T-helper 2 cell treated with Interferon-gamma antibody and Interleukin-4, amounts not matched to agents 5 μg/mL and 100 μg/mL, for 36 hours (primary cell): ENCODE data around the gene KIF2A.

Experiments used
- DNase-seq: peaks from one replicate; pipeline ENCODE4 v3.0.0; 2021; ENCODE audit warnings: low spot score
- H3K27ac Mint-ChIP-seq: one replicate; pipeline ENCODE4 v1.8.0; 2021; ENCODE audit warnings: mild to moderate bottlenecking, mixed read lengths
- H3K27me3 Mint-ChIP-seq: one replicate; pipeline ENCODE4 v1.8.0; 2021; ENCODE audit warnings: low read depth, mixed read lengths
- H3K36me3 Mint-ChIP-seq: one replicate; pipeline ENCODE4 v1.8.0; 2021; ENCODE audit warnings: low read depth, mixed read lengths
- H3K4me1 Mint-ChIP-seq: one replicate; pipeline ENCODE4 v1.8.0; 2021; ENCODE audit warnings: low read depth, mixed read lengths
- H3K4me3 Mint-ChIP-seq: one replicate; pipeline ENCODE4 v1.8.0; 2022; ENCODE audit warnings: mild to moderate bottlenecking, moderate library complexity, mixed read lengths
- H3K9me3 Mint-ChIP-seq: one replicate; pipeline ENCODE4 v1.8.0; 2021; ENCODE audit warnings: mixed read lengths

Gene KIF2A

DNA sequence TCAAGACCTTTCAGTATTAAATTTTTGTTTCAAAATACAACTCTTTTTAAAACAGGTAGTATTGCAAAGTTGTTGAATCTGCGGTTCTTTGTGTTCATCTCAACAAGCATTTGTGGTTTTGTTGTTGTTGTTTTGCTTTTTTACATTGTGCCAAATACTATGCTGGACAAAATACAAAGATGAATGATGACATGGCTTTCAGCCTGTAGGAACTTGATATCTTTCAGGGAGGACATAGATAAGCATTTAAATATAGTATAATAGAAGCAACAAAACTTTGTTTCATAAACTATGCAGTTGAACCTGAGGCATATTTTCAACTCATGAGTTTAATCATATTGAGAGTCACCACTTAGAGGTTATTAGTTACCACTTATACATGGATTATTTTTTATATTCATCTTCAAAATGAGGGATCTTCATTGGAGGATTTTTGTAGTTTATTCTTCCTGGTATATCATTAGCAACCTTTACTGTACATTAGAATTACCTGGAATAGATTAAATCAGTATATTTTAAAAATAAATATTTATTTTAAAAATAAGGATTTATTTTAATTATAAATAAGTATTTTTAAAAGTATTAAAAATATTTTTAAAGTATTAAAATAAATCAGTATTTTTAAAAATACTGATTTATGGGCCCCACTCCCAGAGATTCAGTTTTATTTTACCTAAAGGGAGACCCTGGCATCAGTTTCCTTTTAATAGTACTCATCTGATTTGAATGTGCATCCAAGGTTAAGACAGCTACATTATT is 42.9 kb downstream of the KIF2A start:
- Mint-ChIP-seq H3K4me1 (peaks cover 30% of the 10 kb centered on the region), H3K27ac (peak overlapping the region; percentile 55), H3K9me3 (no peaks in the 10 kb centered on the region), H3K27me3 (no peaks in the 10 kb centered on the region), H3K4me3 (no peak overlapping the region), H3K36me3 (peaks cover 41% of the 10 kb centered on the region)
- DNase-seq, result no peak

GRCh38 chr5:62354028-62354874 is 48.2 kb downstream of the KIF2A start:
- peaks cover 45% of the 10 kb centered on the region for H3K36me3 Mint-ChIP-seq
- H3K27me3 Mint-ChIP-seq, result no peaks in the 10 kb centered on the region
- H3K27ac Mint-ChIP-seq, result peak overlapping the region; percentile 18
- H3K4me1 Mint-ChIP-seq, result peaks cover 26% of the 10 kb centered on the region
- DNase-seq, result no peak
- H3K9me3 Mint-ChIP-seq, result no peaks in the 10 kb centered on the region
- H3K4me3 Mint-ChIP-seq, result no peak overlapping the region

GRCh38 chr5:62362701-62363100 is 56.7 kb downstream of the KIF2A start:
- H3K27me3 Mint-ChIP-seq, result no peaks in the 10 kb centered on the region
- no peak for DNase-seq

DNA sequence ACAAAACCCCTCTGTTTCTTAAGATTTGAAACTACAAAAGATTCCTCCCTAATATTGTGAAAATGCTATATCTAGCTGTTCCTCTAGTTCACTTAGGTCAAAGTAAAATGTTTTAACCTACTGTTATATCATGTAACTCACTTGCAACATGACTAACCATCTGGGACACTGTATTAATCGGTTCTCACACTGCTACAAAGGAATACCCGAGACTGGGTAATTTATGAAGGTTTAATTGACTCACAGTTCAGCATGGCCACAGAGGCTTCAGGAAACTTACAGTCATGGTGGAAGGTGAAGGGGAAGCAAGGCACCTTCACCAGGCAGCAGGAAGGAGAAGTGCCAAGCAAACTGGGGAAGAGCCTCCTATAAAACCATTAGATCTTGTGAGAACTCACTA is 63.0 kb downstream of the KIF2A start:
- DNase-seq, result no peak
- peaks cover 56% of the 10 kb centered on the region for H3K36me3 Mint-ChIP-seq
- H3K27ac Mint-ChIP-seq, result peak overlapping the region; percentile 27
- peaks cover 5% of the 10 kb centered on the region for H3K4me1 Mint-ChIP-seq
- no peaks in the 10 kb centered on the region for H3K27me3 Mint-ChIP-seq
- no peak overlapping the region for H3K4me3 Mint-ChIP-seq
- no peaks in the 10 kb centered on the region for H3K9me3 Mint-ChIP-seq

More at GRCh38 chr5:62362701-62363100, 56.7 kb downstream of the KIF2A start:
- Mint-ChIP-seq H3K9me3 (no peaks in the 10 kb centered on the region), H3K4me1 (peaks cover 5% of the 10 kb centered on the region), H3K36me3 (peaks cover 42% of the 10 kb centered on the region), H3K4me3 (no peak overlapping the region), H3K27ac (no peak overlapping the region)

DNA sequence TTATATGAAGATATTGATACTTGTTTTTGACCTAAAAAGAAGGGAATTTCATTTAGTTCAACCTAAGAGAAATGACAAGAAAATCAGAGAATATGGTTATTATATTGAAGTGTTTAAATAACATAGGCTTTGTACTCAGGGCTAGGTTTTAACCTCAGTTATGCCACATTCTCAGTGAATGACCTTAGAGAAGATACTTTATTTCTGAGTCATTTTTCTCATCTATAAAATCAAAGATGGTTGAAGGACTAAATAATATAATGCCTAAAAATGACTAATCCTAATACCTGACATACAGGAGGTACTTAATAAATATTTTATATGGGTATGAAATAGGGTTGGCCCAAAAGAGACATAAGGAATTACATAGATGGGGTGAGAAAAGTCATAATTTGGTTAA is 65.4 kb downstream of the KIF2A start:
- Mint-ChIP-seq H3K36me3 (peaks cover 52% of the 10 kb centered on the region), H3K27me3 (no peaks in the 10 kb centered on the region), H3K4me3 (no peak overlapping the region), H3K9me3 (no peaks in the 10 kb centered on the region), H3K4me1 (peaks cover 5% of the 10 kb centered on the region), H3K27ac (no peak overlapping the region)
- DNase-seq, result no peak

DNA sequence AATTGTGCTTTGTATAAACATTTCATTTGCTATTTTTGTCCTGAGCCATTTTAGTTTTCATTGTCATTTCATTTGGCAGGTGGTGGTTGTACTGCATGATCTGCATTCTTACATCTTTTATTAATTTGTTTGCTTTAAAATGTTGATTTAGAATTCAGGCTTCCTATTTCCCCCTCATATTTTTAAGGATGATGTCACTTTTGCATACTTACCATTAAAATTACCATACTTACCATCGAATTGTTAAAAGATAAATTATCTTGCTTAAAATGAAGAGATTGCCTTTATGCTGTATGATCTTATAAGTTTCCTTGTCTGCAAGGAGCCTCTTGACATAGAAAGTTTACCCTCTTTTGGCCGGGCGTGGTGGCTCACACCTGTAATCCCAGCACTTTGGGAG is 66.6 kb downstream of the KIF2A start:
- no peak overlapping the region for H3K4me3 Mint-ChIP-seq
- peaks cover 2% of the 10 kb centered on the region for H3K4me1 Mint-ChIP-seq
- no peak for DNase-seq
- H3K27me3 Mint-ChIP-seq, result no peaks in the 10 kb centered on the region
- no peaks in the 10 kb centered on the region for H3K9me3 Mint-ChIP-seq
- H3K27ac Mint-ChIP-seq, result no peak overlapping the region
- H3K36me3 Mint-ChIP-seq, result peaks cover 48% of the 10 kb centered on the region

DNA sequence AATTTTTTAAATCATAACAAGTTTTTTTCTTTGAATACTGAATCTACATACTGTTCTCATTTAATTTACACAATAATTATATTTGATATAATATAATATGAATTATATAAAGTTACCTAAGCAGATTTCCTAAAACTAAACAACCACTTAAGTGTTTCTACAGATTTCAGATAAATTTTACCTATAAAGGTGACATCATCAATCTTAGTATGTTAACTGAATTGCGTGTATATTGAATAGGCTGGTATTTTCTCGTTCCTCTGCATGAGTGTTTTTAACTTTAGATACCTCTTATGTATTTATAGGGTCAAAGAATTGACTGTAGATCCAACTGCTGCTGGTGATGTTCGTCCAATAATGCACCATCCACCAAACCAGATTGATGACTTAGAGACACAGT is 67.4 kb downstream of the KIF2A start:
- no peaks in the 10 kb centered on the region for H3K9me3 Mint-ChIP-seq

DNA sequence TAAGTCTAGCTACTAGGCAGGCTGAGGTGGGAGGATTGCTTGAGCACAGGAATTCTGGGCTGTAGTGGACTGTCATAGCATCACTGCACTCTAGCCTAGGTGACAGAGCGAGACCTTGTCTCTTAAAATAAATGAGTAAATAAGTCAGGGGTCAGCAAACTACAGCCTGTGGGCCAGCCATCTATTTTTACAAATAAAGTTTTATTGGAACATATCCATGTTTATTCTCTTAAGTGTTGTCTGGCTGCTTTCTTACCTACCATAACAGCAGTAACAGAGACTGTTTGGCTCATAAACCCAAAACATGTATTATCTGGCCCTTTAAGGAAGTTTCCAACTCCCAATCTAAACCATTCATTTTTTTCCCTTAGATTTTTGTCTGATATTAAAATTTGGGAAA is 68.1 kb downstream of the KIF2A start:
- no peak for DNase-seq
- Mint-ChIP-seq H3K36me3 (peaks cover 57% of the 10 kb centered on the region), H3K4me3 (no peak overlapping the region), H3K9me3 (no peaks in the 10 kb centered on the region), H3K27me3 (no peaks in the 10 kb centered on the region), H3K4me1 (peaks cover 2% of the 10 kb centered on the region), H3K27ac (no peak overlapping the region)

More for the DNA sequence above, 67.4 kb downstream of the KIF2A start:
- Mint-ChIP-seq H3K4me3 (no peak overlapping the region), H3K27me3 (no peaks in the 10 kb centered on the region), H3K4me1 (peaks cover 2% of the 10 kb centered on the region), H3K36me3 (peaks cover 55% of the 10 kb centered on the region), H3K27ac (no peak overlapping the region)
- DNase-seq, result no peak

- Mint-ChIP-seq H3K4me3 (no peak overlapping the region), H3K9me3 (no peaks in the 10 kb centered on the region), H3K27me3 (no peaks in the 10 kb centered on the region), H3K36me3 (peaks cover 66% of the 10 kb centered on the region), H3K27ac (no peak overlapping the region), H3K4me1 (peaks cover 1% of the 10 kb centered on the region)
- no peak for DNase-seq
Measured at GRCh38 chr5:62375627-62376026, 69.6 kb downstream of the KIF2A start.

DNA sequence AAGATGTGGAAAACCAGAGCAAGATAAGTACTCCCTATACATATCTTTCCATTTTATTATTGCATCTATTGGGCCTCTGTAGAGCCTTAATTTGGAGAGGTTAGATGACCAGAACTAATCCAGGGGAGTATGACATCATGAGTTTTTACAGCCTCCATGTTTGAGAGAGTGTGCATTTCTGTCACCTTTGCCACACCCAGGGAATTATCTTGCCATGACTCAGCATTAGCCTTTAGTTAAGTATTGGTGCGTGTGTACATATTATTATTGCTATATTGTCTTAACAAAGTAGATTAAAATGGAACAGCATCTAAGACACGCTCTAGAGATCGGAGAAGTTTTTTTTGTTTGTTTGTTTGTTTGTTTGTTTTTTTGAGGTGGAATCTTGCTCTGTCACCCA is 70.1 kb downstream of the KIF2A start:
- Mint-ChIP-seq H3K27me3 (no peaks in the 10 kb centered on the region), H3K4me3 (no peak overlapping the region), H3K36me3 (peaks cover 68% of the 10 kb centered on the region), H3K4me1 (no peaks in the 10 kb centered on the region), H3K27ac (peak overlapping the region; percentile 2), H3K9me3 (no peaks in the 10 kb centered on the region)
- no peak for DNase-seq

DNA sequence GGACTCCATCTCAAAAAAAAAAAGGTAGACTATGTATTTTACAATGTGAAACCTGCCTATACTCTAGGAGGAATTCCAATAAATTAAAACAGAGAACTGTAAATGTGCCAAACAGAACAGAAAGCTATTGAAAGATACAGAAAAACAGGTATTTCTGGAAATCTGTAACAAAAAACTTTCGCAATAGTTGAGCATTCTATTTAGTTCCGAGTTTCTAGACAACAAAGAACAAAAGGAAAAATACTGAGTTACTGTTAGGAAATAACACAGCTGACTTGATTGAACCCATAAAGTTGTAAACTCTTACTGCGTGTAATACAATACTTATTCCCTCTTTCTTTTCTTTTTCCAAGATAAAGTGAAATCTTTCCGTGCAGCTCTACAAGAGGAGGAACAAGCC is 79.1 kb downstream of the KIF2A start:
- Mint-ChIP-seq H3K9me3 (no peaks in the 10 kb centered on the region), H3K27me3 (no peaks in the 10 kb centered on the region), H3K4me3 (no peak overlapping the region), H3K4me1 (peaks cover 2% of the 10 kb centered on the region), H3K36me3 (peaks cover 52% of the 10 kb centered on the region), H3K27ac (no peak overlapping the region)
- DNase-seq, result no peak

DNA sequence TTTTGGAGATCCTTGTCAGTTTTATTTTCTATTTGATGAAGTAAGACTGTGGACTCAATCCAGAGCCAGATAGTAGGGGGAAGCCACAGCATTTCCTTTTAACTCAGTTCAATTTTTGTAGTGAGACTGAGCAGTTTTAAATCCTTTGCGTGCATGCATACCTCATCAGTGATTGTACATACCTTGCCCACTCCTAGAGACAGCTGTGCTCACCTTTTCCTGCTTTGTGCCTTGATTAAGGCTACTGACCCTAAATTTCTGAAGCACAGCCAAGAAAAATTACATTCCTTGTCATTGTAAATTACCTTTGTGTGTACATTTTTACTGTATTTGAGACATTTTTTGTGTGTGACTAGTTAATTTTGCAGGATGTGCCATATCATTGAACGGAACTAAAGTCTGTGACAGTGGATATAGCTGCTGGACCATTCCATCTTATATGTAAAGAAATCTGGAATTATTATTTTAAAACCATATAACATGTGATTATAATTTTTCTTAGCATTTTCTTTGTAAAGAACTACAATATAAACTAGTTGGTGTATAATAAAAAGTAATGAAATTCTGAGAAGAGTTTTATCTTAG is 79.9 kb downstream of the KIF2A start:
- peaks cover 50% of the 10 kb centered on the region for H3K36me3 Mint-ChIP-seq
- peaks cover 6% of the 10 kb centered on the region for H3K4me1 Mint-ChIP-seq
- DNase-seq, result no peak
- H3K27ac Mint-ChIP-seq, result no peak overlapping the region
- no peaks in the 10 kb centered on the region for H3K27me3 Mint-ChIP-seq
- H3K9me3 Mint-ChIP-seq, result no peaks in the 10 kb centered on the region
- no peak overlapping the region for H3K4me3 Mint-ChIP-seq

GRCh38 chr5:62386824-62387223 is 80.8 kb downstream of the KIF2A start:
- Mint-ChIP-seq H3K27me3 (no peaks in the 10 kb centered on the region), H3K4me3 (no peak overlapping the region), H3K36me3 (peaks cover 50% of the 10 kb centered on the region), H3K9me3 (no peaks in the 10 kb centered on the region), H3K4me1 (peaks cover 10% of the 10 kb centered on the region), H3K27ac (peak overlapping the region; percentile 36)
- DNase-seq, result no peak
